Fibroblast of the aortic adventitia (primary cell): ENCODE results near the gene SEC16B. TPM values are rescaled to one million over a fixed set of nuclear protein-coding genes. Genes with fewer than 3 reads are reported as not detected.
A peak's percentile ranks its signal among the peaks of the same experiment; 100 is the strongest.

Experiments used
- DNase-seq: peaks from one replicate; pipeline ENCODE4 v3.0.0-alpha.2; 2010; ENCODE audit warnings: low read depth
- H3K4me3 ChIP-seq: 2 replicates; pipeline ENCODE4 v1.5.1; 2011; ENCODE audit warnings: low read depth, mild to moderate bottlenecking, control low read depth, low read length, moderate library complexity
- total RNA-seq: library from RNA; depleted of rRNA; stranded (reverse); fragments of >200 nt; gene quantifications from 2 replicates; pipeline ENCODE4 v1.2.3, GENCODE V29; 2012; ENCODE audit warnings: low replicate concordance
- TF ChIP-seq, protein P1 (sequence below): IDR thresholded peaks from 2 replicates; pipeline ENCODE4 v1.5.1; 2011; ENCODE audit warnings: mild to moderate bottlenecking, low read length, control low read depth, inconsistent platforms; ENCODE audit not compliant: insufficient read depth

Gene SEC16B
- total RNA-seq, 1 donor: 4.8 TPM

DNA sequence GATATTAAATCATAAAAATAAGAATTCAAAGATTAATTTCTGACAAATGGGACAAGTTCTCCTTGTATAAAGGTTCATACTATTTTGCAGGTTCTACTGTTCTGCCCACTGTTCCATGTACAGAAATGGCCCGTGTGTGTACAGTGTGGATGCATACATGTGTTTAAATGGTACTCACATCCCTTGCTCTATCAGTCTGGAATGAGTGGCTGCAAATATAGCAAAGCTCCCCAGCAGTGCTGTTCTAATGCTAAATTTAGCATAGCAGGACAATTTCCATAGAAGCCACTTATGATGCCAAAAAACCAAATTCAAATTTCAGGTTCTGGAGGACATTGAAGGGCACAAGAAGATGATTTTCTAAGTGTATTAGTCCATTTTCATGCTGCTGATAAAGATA is 9.4 kb upstream of the SEC16B start:
- DNase-seq: no peak
- no peak overlapping the region for H3K4me3 ChIP-seq
- TF ChIP-seq, protein P1, sequence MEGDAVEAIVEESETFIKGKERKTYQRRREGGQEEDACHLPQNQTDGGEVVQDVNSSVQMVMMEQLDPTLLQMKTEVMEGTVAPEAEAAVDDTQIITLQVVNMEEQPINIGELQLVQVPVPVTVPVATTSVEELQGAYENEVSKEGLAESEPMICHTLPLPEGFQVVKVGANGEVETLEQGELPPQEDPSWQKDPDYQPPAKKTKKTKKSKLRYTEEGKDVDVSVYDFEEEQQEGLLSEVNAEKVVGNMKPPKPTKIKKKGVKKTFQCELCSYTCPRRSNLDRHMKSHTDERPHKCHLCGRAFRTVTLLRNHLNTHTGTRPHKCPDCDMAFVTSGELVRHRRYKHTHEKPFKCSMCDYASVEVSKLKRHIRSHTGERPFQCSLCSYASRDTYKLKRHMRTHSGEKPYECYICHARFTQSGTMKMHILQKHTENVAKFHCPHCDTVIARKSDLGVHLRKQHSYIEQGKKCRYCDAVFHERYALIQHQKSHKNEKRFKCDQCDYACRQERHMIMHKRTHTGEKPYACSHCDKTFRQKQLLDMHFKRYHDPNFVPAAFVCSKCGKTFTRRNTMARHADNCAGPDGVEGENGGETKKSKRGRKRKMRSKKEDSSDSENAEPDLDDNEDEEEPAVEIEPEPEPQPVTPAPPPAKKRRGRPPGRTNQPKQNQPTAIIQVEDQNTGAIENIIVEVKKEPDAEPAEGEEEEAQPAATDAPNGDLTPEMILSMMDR: no peak

DNA sequence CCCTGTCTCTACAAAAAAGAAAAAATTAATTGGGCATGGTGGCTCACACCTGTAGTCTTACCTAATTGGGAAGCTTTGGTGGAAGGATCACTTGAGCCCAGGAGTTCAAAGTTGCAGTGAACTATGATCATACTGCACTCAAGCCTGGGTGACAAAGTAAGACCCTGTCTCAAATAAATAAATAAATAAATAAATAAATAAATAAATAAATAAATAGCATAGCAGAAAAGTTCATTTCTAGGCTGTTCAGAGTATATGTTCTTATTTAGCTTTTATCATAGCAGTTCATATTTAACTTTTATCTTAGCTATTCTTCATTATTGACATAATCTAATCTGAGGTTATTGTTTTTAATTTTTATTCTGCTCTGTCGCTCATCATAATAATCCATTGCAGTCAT is 8.7 kb upstream of the SEC16B start:
- H3K4me3 ChIP-seq: no peak overlapping the region
- DNase-seq: no peak
- TF ChIP-seq, protein P1: no peak

DNA sequence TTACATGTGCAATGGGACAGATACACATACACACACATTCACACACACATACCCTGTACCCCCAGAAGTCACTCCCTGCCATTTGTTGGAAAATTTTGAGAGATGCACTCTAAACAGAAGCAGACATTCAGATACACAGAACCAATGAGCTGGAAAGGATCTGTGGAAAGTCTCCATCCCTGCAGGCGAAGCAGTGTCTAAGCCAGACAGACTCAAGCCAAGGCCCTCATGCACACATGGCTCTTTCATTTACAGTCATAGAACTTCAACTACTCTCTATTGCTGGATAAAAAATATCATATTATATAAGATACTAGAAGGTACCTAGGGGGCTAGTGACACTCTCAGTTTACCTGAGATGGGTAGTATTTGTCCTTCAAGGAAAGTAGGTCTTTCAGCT is 7.3 kb upstream of the SEC16B start:
- no peak overlapping the region for H3K4me3 ChIP-seq
- DNase-seq: no peak
- TF ChIP-seq, protein P1: no peak

DNA sequence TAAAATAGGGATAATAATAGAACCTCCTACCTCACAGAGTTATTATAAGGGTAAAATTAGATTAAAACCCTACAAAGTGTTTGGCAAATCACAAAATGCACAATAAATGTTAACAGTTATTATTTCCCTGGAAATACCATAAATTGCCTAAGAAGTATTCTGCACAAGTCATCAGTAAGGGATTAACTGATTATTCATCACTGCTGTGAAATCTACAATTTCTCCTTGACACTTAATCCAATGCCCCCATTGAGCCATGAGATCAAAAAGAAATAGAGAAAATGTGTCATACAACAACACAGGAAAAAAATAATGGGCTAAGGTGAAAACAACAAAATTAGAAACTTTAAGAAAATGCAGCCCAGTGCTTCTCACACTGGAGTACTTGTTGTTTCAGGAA is 6.7 kb upstream of the SEC16B start:
- TF ChIP-seq, protein P1: no peak
- DNase-seq: no peak
- H3K4me3 ChIP-seq: no peak overlapping the region

DNA sequence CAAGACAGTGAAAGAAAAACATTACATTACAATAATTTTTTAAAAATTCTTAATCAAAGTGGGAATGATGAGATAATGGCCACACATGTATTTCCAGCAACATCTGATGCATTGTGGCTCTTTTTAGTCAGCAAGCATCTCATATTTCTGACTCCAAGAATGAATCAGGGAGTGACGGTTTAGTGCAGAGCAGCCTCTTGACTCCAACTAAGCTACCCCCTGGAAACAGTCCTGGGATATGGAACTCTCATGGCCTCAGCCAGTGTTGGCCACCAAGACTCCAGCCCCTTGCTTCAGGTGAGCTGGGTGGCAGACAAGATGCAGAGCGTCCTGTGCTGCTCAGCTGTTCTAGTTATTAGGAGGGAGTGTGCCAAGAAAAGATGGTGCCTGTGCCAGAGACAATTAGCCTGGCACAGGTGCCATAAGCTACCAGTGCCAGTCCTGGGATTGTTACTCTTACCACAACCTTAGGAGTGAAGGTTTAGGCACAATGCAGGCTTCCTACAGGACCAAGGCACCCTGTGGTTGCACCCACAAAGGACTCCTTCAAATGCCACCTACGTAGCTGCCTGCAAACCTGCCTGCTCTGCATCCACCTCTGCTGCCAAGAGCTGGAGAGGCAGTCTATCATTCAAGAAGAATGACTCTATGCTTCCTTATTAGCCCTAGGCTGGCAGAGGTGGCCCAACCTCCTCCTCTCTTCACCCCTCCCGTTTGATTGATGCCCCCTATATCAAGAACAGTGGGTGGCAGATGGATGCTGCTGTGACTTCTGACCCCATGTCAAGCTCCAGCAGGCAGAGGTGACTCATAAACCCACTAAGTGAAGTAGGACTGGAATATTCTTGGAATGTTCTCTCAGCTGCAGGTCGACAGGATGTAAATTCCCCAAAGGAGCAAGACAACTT is 6.0 kb upstream of the SEC16B start:
- DNase-seq: peak; percentile 30
- no peak overlapping the region for H3K4me3 ChIP-seq
- TF ChIP-seq, protein P1: no peak

DNA sequence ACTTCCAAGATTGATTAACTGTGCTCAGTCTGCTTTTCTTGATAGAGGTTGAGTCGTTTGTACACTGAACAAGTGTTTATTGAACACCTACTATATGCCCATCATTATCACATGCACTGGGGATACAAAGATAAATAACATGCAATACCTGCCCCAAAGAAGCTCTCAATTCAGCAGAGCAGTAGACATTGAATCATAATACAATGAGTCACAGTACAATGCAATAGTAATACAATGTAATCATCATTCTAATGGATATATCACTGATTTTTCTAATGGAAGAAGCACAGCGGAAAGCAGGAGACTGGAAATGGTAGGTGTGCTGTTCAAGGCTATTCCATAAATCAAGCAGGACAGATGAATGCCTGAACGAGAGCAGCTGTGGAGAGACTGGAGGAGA is 3.7 kb upstream of the SEC16B start:
- no peak overlapping the region for H3K4me3 ChIP-seq
- no peak for DNase-seq
- TF ChIP-seq, protein P1: no peak
